HCT116 (cell line): ENCODE data around the gene RAET1G. TPM values are rescaled to one million over a fixed set of nuclear protein-coding genes. Genes with fewer than 3 reads are reported as not detected.

Experiments used
- ATAC-seq: fragments of 200-7000 bp; cut with Tn5 transposase; 2 replicates; pipeline ENCODE4 v1.9.1; 2020; ENCODE audit warnings: mild to moderate bottlenecking, moderate library complexity
- BruUV-seq: library from RNA; stranded (reverse); fragments of 400-500 nt; replicated peaks from 2 replicates; lab custom pipeline; 2021; lab: Mats Ljungman, UMichigan
- CTCF ChIA-PET: fragments of 300-600 bp; sonication (Branson Sonifier 250); formaldehyde crosslinking; loops from one replicate; lab custom pipeline; 2021; ENCODE audit warnings: antibody characterized with exemption; lab: Charles Lee
- POLR2A ChIA-PET: fragments of 300-600, 350-600 bp; sonication (Branson Sonifier 250); formaldehyde crosslinking; loops from one replicate; lab custom pipeline; 2021; ENCODE audit warnings: antibody characterized with exemption; lab: Charles Lee
- RAD21 ChIA-PET, 2 experiments: fragments of 300-600 bp; sonication (Branson Sonifier 250); formaldehyde crosslinking; loops; one replicate each; lab custom pipeline; 2023; ENCODE audit warnings: low total read pairs in 2 of 2; ENCODE audit not compliant: uncharacterized antibody in 2 of 2, unreplicated experiment in 2 of 2, low non-redundant PET in 1 of 2; lab: Charles Lee
- DNase-seq: peaks from one replicate; pipeline ENCODE4 v3.0.0-alpha.2; 2010; ENCODE audit warnings: low read depth, low spot score
- H2AFZ ChIP-seq: fragments of 200-600 bp; shearing (Covaris generic), sonication (generic); 2 replicates; pipeline ENCODE4 v1.6.1; 2017; ENCODE audit warnings: low read depth, mixed run types, mixed read lengths, antibody characterized with exemption, low read length; ENCODE audit not compliant: poor library complexity, severe bottlenecking
- H3K27ac ChIP-seq: 2 replicates; pipeline ENCODE4 v1.5.1; 2012; ENCODE audit warnings: low read depth, low read length
- H3K27me3 ChIP-seq: fragments of 200-600 bp; sonication (generic); 2 replicates; pipeline ENCODE4 v1.6.1; 2016; ENCODE audit warnings: mixed run types, low read length, mixed read lengths; ENCODE audit not compliant: insufficient read depth
- H3K36me3 ChIP-seq, 2 experiments: fragments of 200-500 bp in 1 of 2; fragments of 200-600 bp in 1 of 2; sonication (Bioruptor generic) in 1 of 2; sonication (generic) in 1 of 2; 2 replicates each; pipeline versions ENCODE4 v1.5.1 to v1.6.1; 2014 to 2016; ENCODE audit warnings: low read length in 2 of 2, inconsistent platforms in 1 of 2, mixed read lengths in 1 of 2, mixed run types in 1 of 2; ENCODE audit not compliant: insufficient read depth in 2 of 2, control insufficient read depth in 1 of 2
- H3K4me1 ChIP-seq, 2 experiments: fragments of 200-600 bp in 1 of 2; sonication (generic) in 1 of 2; 2 replicates each; pipeline versions ENCODE4 v1.5.1 to v1.6.1; 2012 to 2017; ENCODE audit warnings: low read length in 2 of 2, inconsistent platforms in 1 of 2, mild to moderate bottlenecking in 1 of 2, mixed read lengths in 1 of 2, mixed run types in 1 of 2, moderate library complexity in 1 of 2; ENCODE audit not compliant: insufficient read depth in 2 of 2, control insufficient read depth in 1 of 2
- H3K4me2 ChIP-seq: fragments of 200-600 bp; sonication (generic); 2 replicates; pipeline ENCODE4 v1.6.1; 2017; ENCODE audit warnings: mixed run types, low read length, mixed read lengths
- H3K4me3 ChIP-seq, 2 experiments: fragments of 200-600 bp in 1 of 2; sonication (generic) in 1 of 2; replicated peaks in 1 of 2; 2 replicates each; pipeline ENCODE4 v1.5.1; 2011 to 2016; ENCODE audit warnings: low read length in 2 of 2, control low read depth in 1 of 2, low read depth in 1 of 2, mild to moderate bottlenecking in 1 of 2, mixed read lengths in 1 of 2, mixed run types in 1 of 2
- H3K79me2 ChIP-seq: fragments of 200-600 bp; sonication (generic); 2 replicates; pipeline ENCODE4 v1.6.1; 2017; ENCODE audit warnings: mild to moderate bottlenecking, mixed run types, low read length, moderate library complexity, mixed read lengths; ENCODE audit not compliant: insufficient read depth
- H3K9ac ChIP-seq: fragments of 200-600 bp; sonication (generic); 2 replicates; pipeline ENCODE4 v1.6.1; 2016; ENCODE audit warnings: low read length, mixed read lengths
- H3K9me2 ChIP-seq: fragments of 200-600 bp; sonication (generic), shearing (Covaris generic); 2 replicates; pipeline ENCODE4 v1.6.1; 2017; ENCODE audit warnings: mixed run types, mild to moderate bottlenecking, moderate library complexity; ENCODE audit not compliant: insufficient read depth
- H3K9me3 ChIP-seq, 2 experiments: fragments of 200-500 bp in 1 of 2; fragments of 200-600 bp in 1 of 2; sonication (Bioruptor generic) in 1 of 2; sonication (generic) in 1 of 2; 2 replicates each; pipeline ENCODE4 v1.6.1; 2014 to 2017; ENCODE audit warnings: low read length in 2 of 2, mixed read lengths in 2 of 2, inconsistent platforms in 1 of 2, low read depth in 1 of 2, mild to moderate bottlenecking in 1 of 2, mixed run types in 1 of 2, moderate library complexity in 1 of 2; ENCODE audit not compliant: control insufficient read depth in 1 of 2, insufficient read depth in 1 of 2
- H4K20me1 ChIP-seq: fragments of 200-600 bp; sonication (generic), shearing (Covaris generic); 2 replicates; pipeline ENCODE4 v1.6.1; 2017; ENCODE audit warnings: mixed run types, mild to moderate bottlenecking, moderate library complexity; ENCODE audit not compliant: insufficient read depth
- EGR1 ChIP-seq: IDR thresholded peaks from 2 replicates; pipeline ENCODE4 v1.6.1; 2012; ENCODE audit warnings: low read depth
- ELF1 ChIP-seq: IDR thresholded peaks from 2 replicates; pipeline ENCODE4 v1.6.1; 2012; ENCODE audit warnings: low read depth, borderline replicate concordance
- EZH2 ChIP-seq: fragments of 200-600 bp; sonication (generic); IDR thresholded peaks from 2 replicates; pipeline ENCODE4 v1.6.1; 2017; ENCODE audit warnings: antibody characterized with exemption, mixed run types
- EZH2phosphoT487 ChIP-seq: fragments of 200-600 bp; IDR thresholded peaks from 2 replicates; pipeline ENCODE4 v1.6.1; 2018; ENCODE audit warnings: antibody characterized with exemption, borderline replicate concordance
- FOSL1 ChIP-seq: IDR thresholded peaks from 2 replicates; pipeline ENCODE4 v1.6.1; 2012; ENCODE audit warnings: low read depth
- JUND ChIP-seq: IDR thresholded peaks from 2 replicates; pipeline ENCODE4 v1.6.1; 2012
- MAX ChIP-seq: IDR thresholded peaks from 2 replicates; pipeline ENCODE4 v1.6.1; 2012
- POLR2AphosphoS5 ChIP-seq: IDR thresholded peaks from 2 replicates; pipeline ENCODE4 v1.6.1; 2011; ENCODE audit warnings: mild to moderate bottlenecking, low read depth, low read length, moderate library complexity
- RAD21 ChIP-seq: IDR thresholded peaks from 2 replicates; pipeline ENCODE4 v1.6.1; 2012; ENCODE audit warnings: low read depth, mild to moderate bottlenecking
- REST ChIP-seq: IDR thresholded peaks from 2 replicates; pipeline ENCODE4 v1.6.1; 2012; ENCODE audit warnings: low read depth
- SP1 ChIP-seq: IDR thresholded peaks from 2 replicates; pipeline ENCODE4 v1.6.1; 2012; ENCODE audit warnings: low read depth
- TCF7L2 ChIP-seq: IDR thresholded peaks from 2 replicates; pipeline ENCODE4 v1.7.0; 2011; ENCODE audit warnings: borderline replicate concordance, inconsistent platforms; ENCODE audit not compliant: insufficient read depth, insufficient read length; ENCODE audit errors: extremely low read depth
- ZFX ChIP-seq: fragments of 450-650 bp; IDR thresholded peaks from 2 replicates; pipeline ENCODE4 v1.6.1; 2017
- ZNF274 ChIP-seq: fragments of 200-500 bp; sonication (Bioruptor generic); IDR thresholded peaks from 2 replicates; pipeline ENCODE4 v1.6.1; 2014; ENCODE audit warnings: mild to moderate bottlenecking, low read depth, low read length, inconsistent platforms
- intact Hi-C: fragments of 100-400 bp; cut with micrococcal nuclease; formaldehyde crosslinking; loops from 2 replicates; pipeline ENCODE4 v1.10.0; 2022
- total RNA-seq: library from RNA; stranded (reverse); gene quantifications from one replicate; pipeline ENCODE4 v1.2.1, GENCODE V29; 2021; ENCODE audit not compliant: unreplicated experiment
- TF ChIP-seq, protein P1 (sequence below): IDR thresholded peaks from 2 replicates; pipeline ENCODE4 v1.6.1; 2012
- TF ChIP-seq, protein P2 (sequence below): IDR thresholded peaks from 2 replicates; pipeline ENCODE4 v1.6.1; 2011; ENCODE audit warnings: mild to moderate bottlenecking, low read length, moderate library complexity; ENCODE audit not compliant: insufficient replicate concordance; ENCODE audit errors: extremely low read depth

Gene RAET1G
- total RNA-seq, 1 experiment from 2014 or later = 0.37 TPM

DNA sequence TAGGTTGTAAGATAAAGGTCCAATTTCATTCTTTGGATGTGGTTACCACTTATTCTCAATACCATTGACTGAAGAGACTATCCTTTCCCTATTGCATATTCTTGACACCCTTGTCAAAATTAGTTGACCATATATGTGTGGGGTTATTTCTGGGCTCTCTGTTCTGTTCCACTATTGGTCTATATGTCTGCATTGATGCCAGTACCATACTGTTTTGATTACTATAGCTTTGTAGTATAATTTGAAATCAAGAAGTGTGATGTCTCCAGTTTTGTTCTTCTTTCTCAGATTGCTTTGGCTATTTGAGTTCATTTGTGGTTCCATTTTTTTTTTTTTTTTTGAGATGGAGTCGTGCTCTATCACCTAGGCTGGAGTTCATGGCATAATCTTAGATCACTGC lies 50.7 kb downstream of the RAET1G start:
- CTCF ChIA-PET = no interaction called here

More for the DNA sequence above, 50.7 kb downstream of the RAET1G start:
- H3K79me2 ChIP-seq = no peaks in the 10 kb centered on the region
- no peaks in the 10 kb centered on the region for H3K36me3 ChIP-seq
- H2AFZ ChIP-seq = no peak overlapping the region
- TF ChIP-seq MAX (no peak), POLR2AphosphoS5 (no peak), EGR1 (no peak), EZH2 (no peak), SP1 (no peak), FOSL1 (no peak), JUND (no peak), ELF1 (no peak), ZFX (no peak), REST (no peak), EZH2phosphoT487 (no peak), ZNF274 (no peak), RAD21 (no peak), TCF7L2 (no peak)
- TF ChIP-seq, protein P1, sequence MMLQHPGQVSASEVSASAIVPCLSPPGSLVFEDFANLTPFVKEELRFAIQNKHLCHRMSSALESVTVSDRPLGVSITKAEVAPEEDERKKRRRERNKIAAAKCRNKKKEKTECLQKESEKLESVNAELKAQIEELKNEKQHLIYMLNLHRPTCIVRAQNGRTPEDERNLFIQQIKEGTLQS = no peak
- TF ChIP-seq, protein P2, sequence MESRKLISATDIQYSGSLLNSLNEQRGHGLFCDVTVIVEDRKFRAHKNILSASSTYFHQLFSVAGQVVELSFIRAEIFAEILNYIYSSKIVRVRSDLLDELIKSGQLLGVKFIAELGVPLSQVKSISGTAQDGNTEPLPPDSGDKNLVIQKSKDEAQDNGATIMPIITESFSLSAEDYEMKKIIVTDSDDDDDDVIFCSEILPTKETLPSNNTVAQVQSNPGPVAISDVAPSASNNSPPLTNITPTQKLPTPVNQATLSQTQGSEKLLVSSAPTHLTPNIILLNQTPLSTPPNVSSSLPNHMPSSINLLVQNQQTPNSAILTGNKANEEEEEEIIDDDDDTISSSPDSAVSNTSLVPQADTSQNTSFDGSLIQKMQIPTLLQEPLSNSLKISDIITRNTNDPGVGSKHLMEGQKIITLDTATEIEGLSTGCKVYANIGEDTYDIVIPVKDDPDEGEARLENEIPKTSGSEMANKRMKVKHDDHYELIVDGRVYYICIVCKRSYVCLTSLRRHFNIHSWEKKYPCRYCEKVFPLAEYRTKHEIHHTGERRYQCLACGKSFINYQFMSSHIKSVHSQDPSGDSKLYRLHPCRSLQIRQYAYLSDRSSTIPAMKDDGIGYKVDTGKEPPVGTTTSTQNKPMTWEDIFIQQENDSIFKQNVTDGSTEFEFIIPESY = no peak
- TF ChIP-seq, all 23 proteins: peak for 0
- Histone ChIP-seq H3K4me3 (no peak overlapping the region), H3K9me2 (no peaks in the 10 kb centered on the region), H3K4me1 (peaks cover 0 to 14% of the 10 kb centered on the region in 2 experiments; a peak in 2 of 4 replicates), H3K9me3 (no peaks in the 10 kb centered on the region; a peak in 1 of 4 replicates), H3K27ac (no peak overlapping the region), H3K9ac (no peak overlapping the region), H3K27me3 (no peaks in the 10 kb centered on the region), H3K4me2 (no peak overlapping the region), H4K20me1 (no peaks in the 10 kb centered on the region)
- BruUV-seq = no TSS peak
- intact Hi-C loops = no loop called here
- RAD21 ChIA-PET = no interaction called here
- ATAC-seq = no peak
- POLR2A ChIA-PET = no interaction called here
- DNase-seq = no peak
